Aorta (tissue), 5 donors: ENCODE data around the gene PAPSS1. TPM values are rescaled to one million over a fixed set of nuclear protein-coding genes. Genes with fewer than 3 reads are reported as not detected.

Experiments
- ATAC-seq: fragments of 200-7000 bp; cut with Tn5 transposase; one replicate; pipeline ENCODE4 v1.9.1; 2022; ENCODE audit warnings: moderate library complexity; ENCODE audit not compliant: low FRiP score
- DNase-seq, 2 donors: peaks; one replicate each; pipeline ENCODE4 v3.0.0-alpha.2; 2020
- H3K27ac ChIP-seq, 2 donors: one replicate each; pipeline ENCODE4 v1.5.1; 2013; ENCODE audit warnings: low read length in 2 of 2, mild to moderate bottlenecking in 2 of 2, moderate library complexity in 2 of 2, control low read depth in 1 of 2, inconsistent platforms in 1 of 2, low read depth in 1 of 2
- H3K27me3 ChIP-seq, 2 donors: one replicate each; pipeline ENCODE4 v1.6.1; 2013; ENCODE audit warnings: control low read depth in 1 of 2, low read length in 1 of 2, mild to moderate bottlenecking in 1 of 2, moderate library complexity in 1 of 2; ENCODE audit not compliant: insufficient read depth in 2 of 2, control insufficient read depth in 1 of 2
- H3K36me3 ChIP-seq, 2 donors: one replicate each; pipeline ENCODE4 v1.6.1; 2013; ENCODE audit warnings: control low read depth in 1 of 2, low read length in 1 of 2, mild to moderate bottlenecking in 1 of 2; ENCODE audit not compliant: insufficient read depth in 2 of 2, control insufficient read depth in 1 of 2
- H3K4me1 ChIP-seq, 2 donors: one replicate each; pipeline ENCODE4 v1.6.1; 2013; ENCODE audit warnings: low read length in 2 of 2, control low read depth in 1 of 2, mild to moderate bottlenecking in 1 of 2, moderate library complexity in 1 of 2; ENCODE audit not compliant: insufficient read depth in 2 of 2, control insufficient read depth in 1 of 2
- H3K4me3 ChIP-seq, 2 donors: one replicate each; pipeline ENCODE4 v1.5.1; 2013; ENCODE audit warnings: low read length in 2 of 2, control low read depth in 1 of 2, mild to moderate bottlenecking in 1 of 2
- H3K9me3 ChIP-seq: one replicate; pipeline ENCODE4 v1.6.1; 2013; ENCODE audit warnings: mild to moderate bottlenecking, low read length; ENCODE audit not compliant: control insufficient read depth
- WGBS, 2 donors: extraction: QIAGEN DNeasy Blood & Tissue Kit; methylation state at CpG; one replicate each; pipeline ENCODE4 v1.1.7; 2013; 5-methylcytosine and 5-hydroxymethylcytosine counted together
- intact Hi-C, 2 donors: fragments of 100-400 bp; cut with DNase I; formaldehyde crosslinking; loops; one replicate each; pipeline versions ENCODE4 v1.14.2 to v1.15.0; 2022
- polyA plus RNA-seq, 2 donors: library from polyadenylated mRNA; stranded (reverse); fragments of 200-250 nt; gene quantifications; one replicate each; pipeline ENCODE4 v1.2.3, GENCODE V29; 2013
- total RNA-seq, 2 donors: library from RNA; stranded (reverse); fragmentation: NEBNext Ultra II Directional; extraction: Animal tissue kit (Norgen Biotek cat#: 25700); gene quantifications; one replicate each; pipeline ENCODE4 v1.2.1, GENCODE V29; 2021
- donor health status: healthy with polysubstance abuse.
- donor health status: Bipolar disorder and iron deficiency.
- donor health status: DM: no; HTN: no; CAD: no.
- donor health status: DM: no; HTN: no; CAD: no.
- donor health status: DM: yes; HTN: yes; CAD: no.

The PAPSS1 gene
- total and polyA plus RNA-seq, 4 donors = 20.4 to 38.5 (median 31.1) TPM

- Histone ChIP-seq H3K27ac (peak overlapping the region in 1 of 2 donors; percentile 67), H3K27me3 (no peaks in the 10 kb centered on the region), H3K4me1 (peaks cover 0 to 2% of the 10 kb centered on the region in 2 donors), H3K9me3 (no peaks in the 10 kb centered on the region), H3K4me3 (peak overlapping the region; percentile 76 to 94), H3K36me3 (no peaks in the 10 kb centered on the region)
- DNase-seq = no peak
- WGBS, 2 donors = 0 to 1% methylated on average over 19 to 28 of the region's 28 CpGs
- intact Hi-C loops = no loop called here
- ATAC-seq = no peak
Measured at GRCh38 chr4:107719207-107719921, 670 bp downstream of the PAPSS1 start.

GRCh38 chr4:107718351-107718965 lies 1.6 kb downstream of the PAPSS1 start:
- Histone ChIP-seq H3K9me3 (no peaks in the 10 kb centered on the region), H3K4me1 (peaks cover 0 to 2% of the 10 kb centered on the region in 2 donors), H3K36me3 (no peaks in the 10 kb centered on the region), H3K27ac (no peak overlapping the region), H3K27me3 (no peaks in the 10 kb centered on the region), H3K4me3 (no peak overlapping the region)
- intact Hi-C loops = no loop called here
- DNase-seq (no peak), ATAC-seq (no peak)
- WGBS, 2 donors = 84 to 87% methylated on average over 10 of the region's 10 CpGs

- H3K4me1 ChIP-seq = peaks cover 0 to 2% of the 10 kb centered on the region in 2 donors
- no peaks in the 10 kb centered on the region for H3K9me3 ChIP-seq
- H3K27ac ChIP-seq = no peak overlapping the region
- DNase-seq (no peak), ATAC-seq (no peak)
- H3K4me3 ChIP-seq = no peak overlapping the region
- no peaks in the 10 kb centered on the region for H3K27me3 ChIP-seq
- intact Hi-C loops = no loop called here
- 81 to 82% methylated on average over 3 of the region's 3 CpGs for WGBS, 2 donors
- H3K36me3 ChIP-seq = no peaks in the 10 kb centered on the region
Measured at GRCh38 chr4:107714256-107714655, 5.8 kb downstream of the PAPSS1 start.

GRCh38 chr4:107712236-107712635 lies 7.8 kb downstream of the PAPSS1 start:
- Histone ChIP-seq H3K9me3 (no peaks in the 10 kb centered on the region), H3K4me3 (no peak overlapping the region), H3K27ac (no peak overlapping the region), H3K36me3 (no peaks in the 10 kb centered on the region), H3K4me1 (no peaks in the 10 kb centered on the region), H3K27me3 (no peaks in the 10 kb centered on the region)
- 97 to 98% methylated on average over 2 of the region's 2 CpGs for WGBS, 2 donors
- DNase-seq (no peak), ATAC-seq (no peak)
- intact Hi-C loops = no loop called here

- 76 to 77% methylated on average over 3 of the region's 3 CpGs for WGBS, 2 donors
- no peaks in the 10 kb centered on the region for H3K36me3 ChIP-seq
- H3K27ac ChIP-seq = no peak overlapping the region
- H3K27me3 ChIP-seq = no peaks in the 10 kb centered on the region
- no peak for ATAC-seq
- DNase-seq = no peak
- intact Hi-C loops = no loop called here
- H3K9me3 ChIP-seq = no peaks in the 10 kb centered on the region
- H3K4me1 ChIP-seq = no peaks in the 10 kb centered on the region
- no peak overlapping the region for H3K4me3 ChIP-seq
Measured at GRCh38 chr4:107711831-107712230, 8.2 kb downstream of the PAPSS1 start.

GRCh38 chr4:107710493-107711459 lies 9.3 kb downstream of the PAPSS1 start:
- DNase-seq (no peak), ATAC-seq (no peak)
- Histone ChIP-seq H3K27me3 (no peaks in the 10 kb centered on the region), H3K27ac (no peak overlapping the region), H3K36me3 (no peaks in the 10 kb centered on the region), H3K4me1 (no peaks in the 10 kb centered on the region), H3K9me3 (peaks cover 2% of the 10 kb centered on the region), H3K4me3 (no peak overlapping the region)
- intact Hi-C loops = no loop called here
- WGBS, 2 donors = 93 to 94% methylated on average over 10 of the region's 10 CpGs

GRCh38 chr4:107709916-107710315 lies 10.1 kb downstream of the PAPSS1 start:
- ATAC-seq (no peak), DNase-seq (no peak)
- Histone ChIP-seq H3K27me3 (no peaks in the 10 kb centered on the region), H3K27ac (no peak overlapping the region), H3K4me1 (no peaks in the 10 kb centered on the region), H3K4me3 (no peak overlapping the region), H3K36me3 (no peaks in the 10 kb centered on the region), H3K9me3 (peaks cover 5% of the 10 kb centered on the region)
- intact Hi-C loops = no loop called here
- whole genome bisulfite sequencing, 2 donors = 91 to 94% methylated on average over 1 of the region's 1 CpG

- H3K27ac ChIP-seq = no peak overlapping the region
- H3K9me3 ChIP-seq = peaks cover 5% of the 10 kb centered on the region
- H3K4me1 ChIP-seq = no peaks in the 10 kb centered on the region
- intact Hi-C loops = no loop called here
- DNase-seq = no peak
- H3K36me3 ChIP-seq = no peaks in the 10 kb centered on the region
- no peak overlapping the region for H3K4me3 ChIP-seq
- ATAC-seq = no peak
- no peaks in the 10 kb centered on the region for H3K27me3 ChIP-seq
Measured at GRCh38 chr4:107708225-107708624, 11.8 kb downstream of the PAPSS1 start.
